ENCODE measurements around the gene SSTR5.

The SSTR5 gene

DNA sequence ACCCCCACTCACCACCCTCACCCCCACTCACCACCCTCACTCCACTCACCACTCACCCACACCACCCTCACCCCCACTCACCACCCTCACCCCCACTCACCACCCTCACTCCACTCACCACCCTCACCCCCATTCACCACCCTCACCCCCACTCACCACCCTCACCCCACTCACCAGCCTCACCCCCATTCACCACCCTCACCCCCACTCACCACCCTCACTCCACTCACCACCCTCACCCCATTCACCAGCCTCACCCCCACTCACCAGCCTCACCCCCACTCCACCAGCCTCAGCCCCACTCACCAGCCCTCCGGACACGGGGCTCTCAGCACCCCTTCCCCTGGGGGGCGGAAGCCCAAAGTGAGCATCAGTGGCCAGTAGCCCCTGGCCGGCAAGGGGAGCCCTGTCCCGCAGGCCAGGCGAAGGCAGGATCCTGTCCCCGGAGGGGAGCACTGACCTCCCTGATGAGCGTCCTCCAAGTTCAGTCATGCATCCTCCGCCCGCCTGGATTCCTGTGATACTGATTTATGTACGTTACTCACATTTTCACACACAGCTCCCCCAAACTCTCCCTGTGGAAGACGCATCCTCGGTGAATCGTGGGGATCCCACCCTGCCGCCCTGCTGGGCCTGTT is 41.5 kb downstream of the SSTR5 start:
- no peak for DNase-seq (ENCODE audit: low read depth)
- TF ChIP-seq, protein P1, sequence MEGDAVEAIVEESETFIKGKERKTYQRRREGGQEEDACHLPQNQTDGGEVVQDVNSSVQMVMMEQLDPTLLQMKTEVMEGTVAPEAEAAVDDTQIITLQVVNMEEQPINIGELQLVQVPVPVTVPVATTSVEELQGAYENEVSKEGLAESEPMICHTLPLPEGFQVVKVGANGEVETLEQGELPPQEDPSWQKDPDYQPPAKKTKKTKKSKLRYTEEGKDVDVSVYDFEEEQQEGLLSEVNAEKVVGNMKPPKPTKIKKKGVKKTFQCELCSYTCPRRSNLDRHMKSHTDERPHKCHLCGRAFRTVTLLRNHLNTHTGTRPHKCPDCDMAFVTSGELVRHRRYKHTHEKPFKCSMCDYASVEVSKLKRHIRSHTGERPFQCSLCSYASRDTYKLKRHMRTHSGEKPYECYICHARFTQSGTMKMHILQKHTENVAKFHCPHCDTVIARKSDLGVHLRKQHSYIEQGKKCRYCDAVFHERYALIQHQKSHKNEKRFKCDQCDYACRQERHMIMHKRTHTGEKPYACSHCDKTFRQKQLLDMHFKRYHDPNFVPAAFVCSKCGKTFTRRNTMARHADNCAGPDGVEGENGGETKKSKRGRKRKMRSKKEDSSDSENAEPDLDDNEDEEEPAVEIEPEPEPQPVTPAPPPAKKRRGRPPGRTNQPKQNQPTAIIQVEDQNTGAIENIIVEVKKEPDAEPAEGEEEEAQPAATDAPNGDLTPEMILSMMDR (IDR thresholded peaks at IDR 0.05; ENCODE audit: low read depth, low read length, missing control alignments) = no peak
- H3K4me3 ChIP-seq (ENCODE audit: low read depth, low read length) = no peak overlapping the region
- in situ Hi-C loops (cut with HindIII; ENCODE audit: low sequenced_read_pairs) = loop anchor here (5.0 kb wide), 2 partner anchors 68 to 127 kb away; no protein-coding TSS in a partner anchor

DNA sequence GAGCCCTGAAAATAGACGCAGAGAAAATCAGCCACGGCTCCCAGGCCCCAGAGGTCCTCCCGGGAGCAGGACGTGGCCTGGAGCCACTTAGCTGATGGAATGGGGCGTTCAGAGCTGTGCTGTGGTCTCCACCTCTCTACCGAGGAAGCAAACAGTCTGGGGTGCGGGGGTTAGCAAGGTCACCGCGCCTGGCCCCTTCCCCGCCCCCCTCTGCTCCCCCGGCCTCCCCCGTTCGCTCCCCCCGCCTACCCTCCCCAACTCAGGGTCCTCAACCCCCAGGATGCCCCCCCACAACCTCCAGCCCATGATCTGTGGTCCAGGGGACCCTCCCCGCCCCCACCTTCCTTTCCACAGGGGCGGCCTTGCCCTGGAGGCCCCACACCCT is 44.1 kb downstream of the SSTR5 start:
- no peak for DNase-seq (ENCODE audit: low read depth)
- TF ChIP-seq, protein P1 (IDR thresholded peaks at IDR 0.05; ENCODE audit: low read depth, low read length, missing control alignments) = no peak
- in situ Hi-C loops (cut with HindIII; ENCODE audit: low sequenced_read_pairs) = no loop called here
- H3K4me3 ChIP-seq (ENCODE audit: low read depth, low read length) = no peak overlapping the region

DNA sequence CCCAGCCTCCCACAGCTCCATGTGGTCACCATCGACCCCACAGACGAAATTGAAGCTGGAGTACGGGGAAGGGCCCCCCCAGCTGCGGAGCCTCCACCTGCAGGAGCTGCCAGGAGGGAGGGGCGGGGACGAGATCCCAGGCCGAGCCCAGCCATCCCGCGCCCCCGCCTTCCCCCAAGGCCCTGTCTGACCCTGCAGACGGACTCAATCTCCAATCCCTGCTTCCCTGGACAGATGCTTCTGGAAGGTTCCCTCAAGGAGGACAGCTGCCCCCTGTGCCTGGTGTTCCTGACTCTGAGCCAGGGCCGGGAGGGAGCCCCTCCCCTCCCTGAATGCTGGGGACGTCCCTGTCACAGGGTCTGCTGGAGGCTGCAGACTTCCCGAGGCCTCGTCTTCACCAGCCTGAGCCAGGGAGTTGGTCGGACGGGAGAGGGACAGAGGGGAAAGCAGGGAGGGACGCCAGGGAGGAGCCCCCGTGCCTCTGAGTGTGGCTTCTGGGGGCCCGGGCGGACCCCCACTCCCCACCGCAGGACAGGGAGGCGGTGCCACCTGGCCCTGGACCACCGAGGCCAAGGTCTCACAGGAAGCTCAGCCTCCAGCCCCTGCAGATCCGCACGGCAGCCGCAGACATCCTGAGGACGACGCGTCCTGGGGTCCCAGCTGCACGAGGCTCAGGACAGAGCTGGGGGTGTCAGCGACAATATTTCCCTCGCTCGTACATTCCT is 44.8 kb downstream of the SSTR5 start:
- H3K4me3 ChIP-seq (ENCODE audit: low read depth, low read length) = no peak overlapping the region
- in situ Hi-C loops (cut with HindIII; ENCODE audit: low sequenced_read_pairs) = no loop called here
- TF ChIP-seq, protein P1 (IDR thresholded peaks at IDR 0.05; ENCODE audit: low read depth, low read length, missing control alignments) = no peak
- DNase-seq (ENCODE audit: low read depth) = no peak

DNA sequence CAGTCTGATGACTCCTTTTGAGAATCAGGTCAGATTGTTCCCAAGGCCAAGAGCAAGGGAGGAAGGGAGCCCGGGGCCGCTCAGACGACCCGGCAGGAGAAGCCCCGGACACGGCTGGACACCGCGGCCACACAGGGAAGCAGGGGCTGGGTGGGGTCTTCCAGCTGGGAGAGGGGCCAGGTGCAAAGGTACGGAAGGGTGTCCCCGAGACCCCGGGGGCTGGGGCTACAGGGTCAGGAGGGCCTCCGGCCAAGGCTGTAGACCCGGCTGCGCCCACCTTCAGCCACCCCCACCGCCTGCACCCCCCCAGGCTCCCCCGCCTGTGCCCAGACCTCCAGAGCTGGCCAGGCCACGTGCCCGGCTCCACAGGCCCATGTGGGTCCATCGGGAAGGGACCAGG is 45.4 kb downstream of the SSTR5 start:
- TF ChIP-seq, protein P1 (IDR thresholded peaks at IDR 0.05; ENCODE audit: low read depth, low read length, missing control alignments) = no peak
- DNase-seq (ENCODE audit: low read depth) = no peak
- H3K4me3 ChIP-seq (ENCODE audit: low read depth, low read length) = no peak overlapping the region
- in situ Hi-C loops (cut with HindIII; ENCODE audit: low sequenced_read_pairs) = no loop called here

DNA sequence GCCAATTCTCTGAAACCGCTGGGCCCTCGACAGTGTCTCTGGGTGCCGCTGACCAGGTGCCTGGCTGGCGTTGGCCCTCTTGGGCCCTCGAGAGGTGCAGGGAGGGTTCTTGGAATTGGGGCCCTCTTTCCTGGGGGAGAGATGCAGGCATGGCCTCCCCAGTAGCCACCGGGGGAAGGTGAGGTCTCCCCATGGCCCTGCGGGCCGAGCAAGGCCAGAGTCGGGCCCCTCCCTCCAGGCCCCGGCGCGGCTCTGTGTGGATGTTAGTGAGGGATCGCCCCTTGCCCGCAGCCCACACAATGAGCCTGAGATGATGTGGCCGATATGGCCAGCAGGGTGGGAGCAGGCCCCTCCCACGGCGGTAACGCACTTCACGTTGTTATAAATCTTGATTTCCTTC is 46.6 kb downstream of the SSTR5 start:
- TF ChIP-seq, protein P1 (IDR thresholded peaks at IDR 0.05; ENCODE audit: low read depth, low read length, missing control alignments) = no peak
- in situ Hi-C loops (cut with HindIII; ENCODE audit: low sequenced_read_pairs) = no loop called here
- DNase-seq (ENCODE audit: low read depth) = no peak
- no peak overlapping the region for H3K4me3 ChIP-seq (ENCODE audit: low read depth, low read length)

DNA sequence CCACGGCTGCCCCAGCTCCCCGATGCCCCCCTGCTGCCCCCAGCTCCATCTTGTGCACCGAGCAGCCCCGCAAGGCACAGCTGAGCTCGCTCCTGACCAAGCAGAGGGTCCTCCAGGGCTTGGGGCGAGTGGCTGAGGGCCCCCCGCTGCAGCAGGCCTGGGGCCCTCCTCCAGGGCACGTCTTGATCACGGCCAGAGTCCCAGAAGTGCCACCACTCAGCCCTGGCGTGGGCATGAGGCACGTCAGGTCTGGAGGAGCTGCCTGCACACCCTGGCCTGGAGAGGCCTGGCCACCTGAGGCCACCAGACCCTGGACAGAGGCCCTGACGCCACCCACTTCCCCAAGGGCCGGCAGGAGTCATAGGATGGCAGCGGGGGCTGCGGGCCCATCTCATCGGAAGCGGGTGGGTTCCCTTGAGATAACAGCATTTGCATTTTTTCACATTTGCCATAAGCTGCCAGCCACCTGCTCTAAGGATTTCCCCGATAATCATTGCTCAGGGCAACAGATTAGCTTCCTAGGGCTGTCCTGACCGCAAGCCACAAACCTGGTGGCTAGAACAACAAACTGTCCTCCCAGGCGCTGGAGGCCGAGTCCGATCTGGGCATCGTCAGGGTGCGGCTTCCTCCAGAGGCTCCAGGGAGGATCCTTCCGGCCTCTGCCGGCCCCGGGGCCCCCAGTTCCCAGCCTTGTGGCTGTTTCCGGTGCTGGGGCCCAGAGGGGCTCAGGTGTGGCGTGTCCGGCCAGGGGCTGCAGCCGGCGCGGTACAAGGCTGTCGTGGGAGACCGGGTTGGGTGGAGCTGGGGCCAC is 47.4 kb downstream of the SSTR5 start:
- TF ChIP-seq, protein P1 (IDR thresholded peaks at IDR 0.05; ENCODE audit: low read depth, low read length, missing control alignments) = no peak
- in situ Hi-C loops (cut with HindIII; ENCODE audit: low sequenced_read_pairs) = no loop called here
- no peak overlapping the region for H3K4me3 ChIP-seq (ENCODE audit: low read depth, low read length)
- no peak for DNase-seq (ENCODE audit: low read depth)
